Bronchial epithelial cell (primary cell): ENCODE results near the gene ZNF480. TPM values are rescaled to one million over a fixed set of nuclear protein-coding genes. Genes with fewer than 3 reads are reported as not detected.
"Not testable (repeated sequence)": the region's sequence is repeated elsewhere in the genome, so short reads cannot be mapped to it uniquely, and the experiment has no call there.

Source experiments
- DNase-seq: peaks from one replicate; pipeline ENCODE4 v3.0.0-alpha.2; 2010; ENCODE audit warnings: low read depth
- FAIRE-seq: peaks from 2 replicates; lab custom pipeline; 2011; peaks lifted over from hg19 to GRCh38; lab: Jason Lieb, UNC
- H3K27me3 ChIP-seq: 2 replicates; pipeline ENCODE4 v1.5.1; 2011; ENCODE audit warnings: low read length; ENCODE audit not compliant: control insufficient read depth, insufficient read depth
- H3K36me3 ChIP-seq: 2 replicates; pipeline ENCODE4 v1.5.1; 2011; ENCODE audit warnings: low read length; ENCODE audit not compliant: control insufficient read depth, insufficient read depth
- H3K4me3 ChIP-seq: 2 replicates; pipeline ENCODE4 v1.5.1; 2011; ENCODE audit warnings: mild to moderate bottlenecking, low read depth, low read length, control low read depth
- CTCF ChIP-seq: IDR thresholded peaks from 2 replicates; pipeline ENCODE4 v1.5.1; 2011; ENCODE audit warnings: mild to moderate bottlenecking, moderate library complexity, low read length, control low read depth, inconsistent platforms; ENCODE audit not compliant: insufficient read depth, severe bottlenecking
- total RNA-seq: library from RNA; depleted of rRNA; stranded (reverse); fragments of >200 nt; gene quantifications from 2 replicates; pipeline ENCODE4 v1.2.1, GENCODE V29; 2014

The ZNF480 gene
- total RNA-seq, 1 donor from 2014 or later = 2.6 TPM

- Histone ChIP-seq H3K4me3 (no peak overlapping the region), H3K36me3 (peaks cover 6% of the 10 kb centered on the region), H3K27me3 (no peaks in the 10 kb centered on the region)
- FAIRE-seq (no peak), DNase-seq (no peak)
- no peak for TF ChIP-seq CTCF
Measured at GRCh38 chr19:52273301-52273700, 23.7 kb upstream of the ZNF480 start.

GRCh38 chr19:52274191-52274590 lies 22.8 kb upstream of the ZNF480 start:
- no peaks in the 10 kb centered on the region for H3K27me3 ChIP-seq
- FAIRE-seq (no peak), DNase-seq (no peak)
- TF ChIP-seq CTCF = no peak
- peaks cover 6% of the 10 kb centered on the region for H3K36me3 ChIP-seq
- no peak overlapping the region for H3K4me3 ChIP-seq

- no peak for TF ChIP-seq CTCF
Measured at GRCh38 chr19:52275988-52276387, 21.0 kb upstream of the ZNF480 start.

GRCh38 chr19:52277471-52277870 lies 19.5 kb upstream of the ZNF480 start:
- FAIRE-seq = no peak
- H3K4me3 ChIP-seq = no peak overlapping the region
- H3K27me3 ChIP-seq = no peaks in the 10 kb centered on the region
- H3K36me3 ChIP-seq = peaks cover 5% of the 10 kb centered on the region
- no peak for DNase-seq
- TF ChIP-seq CTCF = no peak

More at GRCh38 chr19:52275988-52276387, 21.0 kb upstream of the ZNF480 start:
- FAIRE-seq (no peak), DNase-seq (no peak)
- Histone ChIP-seq H3K4me3 (no peak overlapping the region), H3K36me3 (peaks cover 6% of the 10 kb centered on the region), H3K27me3 (no peaks in the 10 kb centered on the region)

GRCh38 chr19:52286256-52286655 lies 10.7 kb upstream of the ZNF480 start:
- no peak overlapping the region for H3K4me3 ChIP-seq
- DNase-seq = no peak
- TF ChIP-seq CTCF = no peak
- peaks cover 30% of the 10 kb centered on the region for H3K36me3 ChIP-seq
- H3K27me3 ChIP-seq = no peaks in the 10 kb centered on the region
- FAIRE-seq = no peak

- FAIRE-seq = no peak
- no peak for DNase-seq
- no peak overlapping the region for H3K4me3 ChIP-seq
- no peaks in the 10 kb centered on the region for H3K27me3 ChIP-seq
- no peak for TF ChIP-seq CTCF
- peaks cover 12% of the 10 kb centered on the region for H3K36me3 ChIP-seq
Measured at GRCh38 chr19:52291781-52292180, 5.2 kb upstream of the ZNF480 start.

- DNase-seq, FAIRE-seq, H3K4me3 ChIP-seq, H3K27me3 ChIP-seq: not testable (repeated sequence)
- H3K36me3 ChIP-seq = peaks cover 12% of the 10 kb centered on the region
Measured at GRCh38 chr19:52292946-52293345, 4.0 kb upstream of the ZNF480 start.
